K562 (cell line): ENCODE results near the gene SLC35A2. TPM values are rescaled to one million over a fixed set of nuclear protein-coding genes. Genes with fewer than 3 reads are reported as not detected.

ENCODE experiments used
- CHD1 ChIP-seq: fragments of 200-600 bp; sonication (generic); IDR thresholded peaks from one replicate; pipeline ENCODE4 v1.6.1; 2012; ENCODE audit warnings: mild to moderate bottlenecking, moderate library complexity, low read length, inconsistent platforms
- PHB ChIP-seq: fragments of 250-450 bp; sonication (Bioruptor Pico); IDR thresholded peaks from 2 replicates; pipeline ENCODE4 v1.5.0; 2021
- RBM17 ChIP-seq: fragments of 200-400 bp; formaldehyde crosslinking; IDR thresholded peaks from 2 replicates; pipeline ENCODE4 v1.6.1; 2017; ENCODE audit warnings: low read depth, mild to moderate bottlenecking, low read length, borderline replicate concordance
- REST ChIP-seq, 2 experiments: fragments of 450-650 bp; formaldehyde crosslinking in 1 of 2; IDR thresholded peaks; 2 replicates each; pipeline versions ENCODE4 v1.4.0 to v1.6.1; 2014 to 2020; ENCODE audit warnings: mild to moderate bottlenecking in 2 of 2, borderline replicate concordance in 1 of 2, low read depth in 1 of 2
- RREB1 ChIP-seq: fragments of 250-450 bp; sonication (Bioruptor Pico); IDR thresholded peaks from 2 replicates; pipeline ENCODE4 v1.4.0; 2020
- SFPQ ChIP-seq: fragments of 200-400 bp; formaldehyde crosslinking; IDR thresholded peaks from 2 replicates; pipeline ENCODE4 v1.6.1; 2017; ENCODE audit warnings: mild to moderate bottlenecking, low read depth, low read length, moderate library complexity
- TRIM24 ChIP-seq, 2 experiments: fragments of 450-650 bp; IDR thresholded peaks; 2 replicates each; pipeline ENCODE4 v1.6.1; 2016
- polyA plus RNA-seq, 8 experiments: library from polyadenylated mRNA; depleted of rRNA in 4 of 8; stranded (reverse) in 5 of 8; unstranded in 3 of 8; fragments of >200 nt; fragmentation: Nextera tagmentation in 2 of 8; fragmentation: Illumina TruSeq in 1 of 8; extraction: Ambion mirVana in 2 of 8; extraction: Trizol in 1 of 8; gene quantifications; 2 replicates each; pipeline versions ENCODE4 v1.2.1 to v1.2.3, GENCODE V29; 2011 to 2014; ENCODE audit warnings: inconsistent platforms in 1 of 8, missing spikeins in 1 of 8
- total RNA-seq, 7 experiments: library from RNA; depleted of rRNA in 6 of 7; stranded (reverse); fragments of >200 nt in 6 of 7; fragmentation: Illumina TruSeq in 2 of 7; extraction: Trizol in 2 of 7; gene quantifications; 2 replicates each; pipeline versions ENCODE4 v1.2.1 to v1.2.3, GENCODE V29; 2011 to 2021; ENCODE audit warnings: low replicate concordance in 1 of 7
- TF ChIP-seq, protein P1 (sequence below), 2 experiments: fragments of 450-650 bp in 1 of 2; sonication (generic) in 1 of 2; formaldehyde crosslinking in 1 of 2; IDR thresholded peaks in 1 of 2; conservative IDR thresholded peaks in 1 of 2; 2 replicates each; pipeline versions ENCODE4 v1.6.1 to v1.8.1; 2016 to 2023; ENCODE audit warnings: mild to moderate bottlenecking in 2 of 2, moderate library complexity in 2 of 2, inconsistent platforms in 1 of 2, missing genetic modification reagents in 1 of 2

SLC35A2 gene
- total and polyA plus RNA-seq, 9 of the 15 experiments (the other 6 are each of a cell fraction or from before 2014, with no cell fraction given), result 3.3 to 38.9 (median 20.0) TPM

DNA sequence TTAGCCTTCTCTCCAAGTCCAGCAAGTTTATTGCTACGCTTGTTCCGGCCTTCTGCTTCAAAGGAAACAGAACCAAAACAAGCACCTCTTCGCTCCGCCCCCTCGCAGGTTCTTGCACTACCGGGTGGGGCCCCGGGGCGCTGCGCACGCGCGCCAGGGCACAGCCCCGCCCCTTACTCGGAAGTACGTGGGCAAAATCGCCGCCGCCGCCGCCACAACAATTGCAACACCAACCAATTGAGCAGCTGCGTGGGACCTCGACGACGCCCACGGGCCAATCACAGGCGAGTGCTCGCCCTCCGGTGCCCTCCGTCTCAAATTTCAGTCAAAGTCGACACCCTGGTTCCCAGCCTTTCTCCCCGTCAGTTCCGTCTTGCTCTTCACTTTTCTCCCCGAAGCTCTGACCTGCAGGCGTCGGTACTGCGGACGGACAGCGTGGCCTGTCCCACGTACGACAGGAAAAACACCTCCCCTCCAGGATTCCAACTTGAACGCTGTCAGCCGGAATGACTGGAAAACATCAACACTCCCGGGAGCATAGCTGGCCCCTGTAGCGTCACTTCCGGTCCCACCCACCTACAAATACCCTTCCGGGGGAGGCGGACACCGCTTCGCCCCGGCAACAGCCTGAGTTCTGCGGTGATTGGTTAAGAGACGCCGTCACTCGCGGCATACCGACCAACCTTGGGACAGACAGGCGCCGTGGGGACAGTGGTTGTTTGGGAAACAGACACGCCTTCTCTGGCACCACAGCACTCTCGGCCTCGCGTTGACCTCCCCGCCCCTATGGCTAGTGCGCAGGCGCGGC is 46.6 kb upstream of the SLC35A2 start (continued):
- TF ChIP-seq REST (IDR thresholded peaks at IDR 0.05; ENCODE audit: borderline replicate concordance), result no peak
- no peak for TF ChIP-seq REST (CRISPR knock-in tag; IDR thresholded peaks at IDR 0.05; ENCODE audit: low read depth)
- TF ChIP-seq, protein P1, sequence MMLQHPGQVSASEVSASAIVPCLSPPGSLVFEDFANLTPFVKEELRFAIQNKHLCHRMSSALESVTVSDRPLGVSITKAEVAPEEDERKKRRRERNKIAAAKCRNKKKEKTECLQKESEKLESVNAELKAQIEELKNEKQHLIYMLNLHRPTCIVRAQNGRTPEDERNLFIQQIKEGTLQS (IDR thresholded peaks at IDR 0.05), result peak; percentile 48; the same call in 1 of the 2 replicates
- TF ChIP-seq, protein P1 (CRISPR knock-in tag; conservative IDR thresholded peaks at IDR 0.05), result no peak
- TF ChIP-seq RREB1, result no peak
- no peak for TF ChIP-seq SFPQ
- no peak for TF ChIP-seq RBM17
- no peak for TF ChIP-seq CHD1
- TF ChIP-seq TRIM24 (IDR thresholded peaks at IDR 0.05), result no peak
- TF ChIP-seq PHB (CRISPR knock-in tag), result no peak
